ENCODE results near the gene WDR19. TPM values are rescaled to one million over a fixed set of nuclear protein-coding genes. Genes with fewer than 3 reads are reported as not detected.
"Not testable (repeated sequence)": the region's sequence is repeated elsewhere in the genome, so short reads cannot be mapped to it uniquely, and the experiment has no call there.

Gene WDR19
- total RNA-seq, 2 experiments from 2014 or later, result 10.0 to 11.8 TPM

GRCh38 chr4:39180629-39181028 lies 1.7 kb upstream of the WDR19 start:
- POLR2A ChIA-PET; H3K9me3 Mint-ChIP-seq; DNase-seq; H3K36me3 Mint-ChIP-seq (ENCODE audit: low read depth); H3K4me1 Mint-ChIP-seq; H3K27ac Mint-ChIP-seq; H3K27me3 Mint-ChIP-seq: not testable (repeated sequence)
- CTCF ChIA-PET, result interaction anchor here (1.6 kb wide), 1 partner anchor 46 kb away, joined by 3 read pairs; no protein-coding TSS in a partner anchor
- peak overlapping the region; percentile 1 for H3K4me3 Mint-ChIP-seq

- no peaks in the 10 kb centered on the region for H3K9me3 Mint-ChIP-seq
- POLR2A ChIA-PET, result interaction anchor here (0.7 kb wide), 1 partner anchor 137 kb away, joined by 5 read pairs; no protein-coding TSS in a partner anchor
- DNase-seq, result no peak
- peak overlapping the region; percentile 32 for H3K27ac Mint-ChIP-seq
- no peak overlapping the region for H3K4me3 Mint-ChIP-seq
- CTCF ChIA-PET, result interaction anchor here (0.6 to 1.3 kb wide), 4 partner anchors 15 to 475 kb away, joined by 3 to 5 read pairs (median 4); no protein-coding TSS in a partner anchor
- H3K27me3 Mint-ChIP-seq, result peaks cover 5% of the 10 kb centered on the region
- H3K36me3 Mint-ChIP-seq (ENCODE audit: low read depth), result no peaks in the 10 kb centered on the region
- peaks cover 4% of the 10 kb centered on the region for H3K4me1 Mint-ChIP-seq
Observed at GRCh38 chr4:39181520-39181904, 817 bp upstream of the WDR19 start.

- ChIA-PET POLR2A (no interaction called here), CTCF (no interaction called here)
- Mint-ChIP-seq H3K4me1 (no peaks in the 10 kb centered on the region), H3K9me3 (no peaks in the 10 kb centered on the region), H3K4me3 (no peak overlapping the region), H3K27ac (no peak overlapping the region), H3K36me3 (ENCODE audit: low read depth) (no peaks in the 10 kb centered on the region), H3K27me3 (no peaks in the 10 kb centered on the region)
- no peak for DNase-seq
Observed at GRCh38 chr4:39201963-39202362, 19.6 kb downstream of the WDR19 start.

GRCh38 chr4:39204543-39204942 lies 22.2 kb downstream of the WDR19 start:
- Mint-ChIP-seq H3K4me1 (no peaks in the 10 kb centered on the region), H3K27ac (no peak overlapping the region), H3K4me3 (no peak overlapping the region), H3K9me3 (no peaks in the 10 kb centered on the region), H3K27me3 (no peaks in the 10 kb centered on the region), H3K36me3 (ENCODE audit: low read depth) (no peaks in the 10 kb centered on the region)
- ChIA-PET CTCF (interaction anchor here (0.6 to 2.4 kb wide), 3 partner anchors 14 to 255 kb away, joined by 3 to 8 read pairs (median 4); no protein-coding TSS in a partner anchor), POLR2A (no interaction called here)
- no peak for DNase-seq

GRCh38 chr4:39205000-39205399 lies 22.7 kb downstream of the WDR19 start:
- CTCF ChIA-PET, result interaction anchor here (1.4 kb wide), 1 partner anchor 22 kb away, joined by 3 read pairs; no protein-coding TSS in a partner anchor

GRCh38 chr4:39205476-39205875 lies 23.1 kb downstream of the WDR19 start:
- ChIA-PET POLR2A (no interaction called here), CTCF (interaction anchor here (0.6 to 1.4 kb wide), 2 partner anchors 22 to 128 kb away, joined by 3 read pairs; no protein-coding TSS in a partner anchor)
- Mint-ChIP-seq H3K27me3 (no peaks in the 10 kb centered on the region), H3K4me1 (no peaks in the 10 kb centered on the region), H3K9me3 (no peaks in the 10 kb centered on the region), H3K27ac (no peak overlapping the region), H3K4me3 (no peak overlapping the region), H3K36me3 (ENCODE audit: low read depth) (no peaks in the 10 kb centered on the region)
- no peak for DNase-seq

More at GRCh38 chr4:39205000-39205399, 22.7 kb downstream of the WDR19 start:
- no peak overlapping the region for H3K4me3 Mint-ChIP-seq
- no peak for DNase-seq
- POLR2A ChIA-PET, result no interaction called here
- H3K27ac Mint-ChIP-seq, result no peak overlapping the region
- no peaks in the 10 kb centered on the region for H3K36me3 Mint-ChIP-seq (ENCODE audit: low read depth)
- H3K4me1 Mint-ChIP-seq, result no peaks in the 10 kb centered on the region
- H3K9me3 Mint-ChIP-seq, result no peaks in the 10 kb centered on the region
- H3K27me3 Mint-ChIP-seq, result no peaks in the 10 kb centered on the region

- no peaks in the 10 kb centered on the region for H3K9me3 Mint-ChIP-seq
- no peaks in the 10 kb centered on the region for H3K27me3 Mint-ChIP-seq
- no peaks in the 10 kb centered on the region for H3K36me3 Mint-ChIP-seq (ENCODE audit: low read depth)
- no peak for DNase-seq
- no peak overlapping the region for H3K27ac Mint-ChIP-seq
- no peak overlapping the region for H3K4me3 Mint-ChIP-seq
- POLR2A ChIA-PET, result no interaction called here
- no peaks in the 10 kb centered on the region for H3K4me1 Mint-ChIP-seq
- CTCF ChIA-PET, result interaction anchor here (0.7 kb wide), 1 partner anchor 278 kb away, joined by 3 read pairs; no protein-coding TSS in a partner anchor
Observed at GRCh38 chr4:39227906-39228305, 45.6 kb downstream of the WDR19 start.

- no peaks in the 10 kb centered on the region for H3K27me3 Mint-ChIP-seq
- ChIA-PET CTCF (interaction anchor here (0.7 kb wide), 1 partner anchor 277 kb away, joined by 3 read pairs; no protein-coding TSS in a partner anchor), POLR2A (no interaction called here)
- H3K4me1 Mint-ChIP-seq, result no peaks in the 10 kb centered on the region
- H3K27ac Mint-ChIP-seq, result no peak overlapping the region
- H3K36me3 Mint-ChIP-seq (ENCODE audit: low read depth), result no peaks in the 10 kb centered on the region
- H3K4me3 Mint-ChIP-seq, result no peak overlapping the region
- no peaks in the 10 kb centered on the region for H3K9me3 Mint-ChIP-seq
- no peak for DNase-seq
Observed at GRCh38 chr4:39228377-39228776, 46.0 kb downstream of the WDR19 start.

- no peaks in the 10 kb centered on the region for H3K36me3 Mint-ChIP-seq (ENCODE audit: low read depth)
- H3K9me3 Mint-ChIP-seq, result no peaks in the 10 kb centered on the region
- no peak for DNase-seq
- no peak overlapping the region for H3K27ac Mint-ChIP-seq
- POLR2A ChIA-PET, result no interaction called here
- H3K4me3 Mint-ChIP-seq, result no peak overlapping the region
- CTCF ChIA-PET, result interaction anchor here (0.6 to 1.3 kb wide), 2 partner anchors 120 to 319 kb away, joined by 3 to 5 read pairs; no protein-coding TSS in a partner anchor
- no peaks in the 10 kb centered on the region for H3K27me3 Mint-ChIP-seq
- no peaks in the 10 kb centered on the region for H3K4me1 Mint-ChIP-seq
Observed at GRCh38 chr4:39230462-39230861, 48.1 kb downstream of the WDR19 start.

GRCh38 chr4:39231660-39232059 lies 49.3 kb downstream of the WDR19 start:
- Mint-ChIP-seq H3K9me3 (no peaks in the 10 kb centered on the region), H3K27ac (no peak overlapping the region), H3K4me3 (no peak overlapping the region), H3K27me3 (no peaks in the 10 kb centered on the region), H3K4me1 (no peaks in the 10 kb centered on the region), H3K36me3 (ENCODE audit: low read depth) (no peaks in the 10 kb centered on the region)
- no peak for DNase-seq
- CTCF ChIA-PET, result interaction anchor here (0.8 kb wide), 1 partner anchor 9 kb away, joined by 3 read pairs; no protein-coding TSS in a partner anchor
- POLR2A ChIA-PET, result no interaction called here

GRCh38 chr4:39232100-39232499 lies 49.8 kb downstream of the WDR19 start:
- H3K4me1 Mint-ChIP-seq, result no peaks in the 10 kb centered on the region
- no peaks in the 10 kb centered on the region for H3K36me3 Mint-ChIP-seq (ENCODE audit: low read depth)
- H3K9me3 Mint-ChIP-seq, result no peaks in the 10 kb centered on the region
- no peaks in the 10 kb centered on the region for H3K27me3 Mint-ChIP-seq
- no peak overlapping the region for H3K4me3 Mint-ChIP-seq
- CTCF ChIA-PET, result interaction anchor here (0.8 kb wide), 1 partner anchor 9 kb away, joined by 3 read pairs; no protein-coding TSS in a partner anchor
- no peak for DNase-seq
- POLR2A ChIA-PET, result no interaction called here
- no peak overlapping the region for H3K27ac Mint-ChIP-seq

GRCh38 chr4:39233114-39233513 lies 50.8 kb downstream of the WDR19 start:
- H3K9me3 Mint-ChIP-seq, result no peaks in the 10 kb centered on the region
- no peaks in the 10 kb centered on the region for H3K36me3 Mint-ChIP-seq (ENCODE audit: low read depth)
- H3K27ac Mint-ChIP-seq, result no peak overlapping the region
- POLR2A ChIA-PET, result no interaction called here
- no peak for DNase-seq
- CTCF ChIA-PET, result interaction anchor here (0.6 kb wide), 1 partner anchor 149 kb away, joined by 3 read pairs; no protein-coding TSS in a partner anchor
- no peaks in the 10 kb centered on the region for H3K27me3 Mint-ChIP-seq
- H3K4me3 Mint-ChIP-seq, result no peak overlapping the region
- H3K4me1 Mint-ChIP-seq, result no peaks in the 10 kb centered on the region

- DNase-seq, result no peak
- ChIA-PET POLR2A (no interaction called here), CTCF (no interaction called here)
- Mint-ChIP-seq H3K36me3 (ENCODE audit: low read depth) (no peaks in the 10 kb centered on the region), H3K9me3 (no peaks in the 10 kb centered on the region), H3K27ac (no peak overlapping the region), H3K4me1 (no peaks in the 10 kb centered on the region), H3K27me3 (no peaks in the 10 kb centered on the region), H3K4me3 (no peak overlapping the region)
Observed at GRCh38 chr4:39233783-39234182, 51.5 kb downstream of the WDR19 start.

- Mint-ChIP-seq H3K36me3 (ENCODE audit: low read depth) (no peaks in the 10 kb centered on the region), H3K4me1 (no peaks in the 10 kb centered on the region), H3K27ac (no peak overlapping the region), H3K4me3 (no peak overlapping the region), H3K27me3 (no peaks in the 10 kb centered on the region), H3K9me3 (no peaks in the 10 kb centered on the region)
- ChIA-PET POLR2A (no interaction called here), CTCF (interaction anchor here (0.6 kb wide), 1 partner anchor 299 kb away, joined by 3 read pairs; no protein-coding TSS in a partner anchor)
- no peak for DNase-seq
Observed at GRCh38 chr4:39235021-39235420, 52.7 kb downstream of the WDR19 start.
